ENCODE results near the gene ZSCAN12.
"Not testable (repeated sequence)": the region's sequence is repeated elsewhere in the genome, so short reads cannot be mapped to it uniquely, and the experiment has no call there.

The ZSCAN12 gene

GRCh38 chr6:28399350-28400121, at the start of gene ZSCAN12:
Gene ZSCAN12 (minus strand): TSS chr6:28399747. CDS start chr6:28398405, 1,342 bp downstream.
- peak; percentile 84 for DNase-seq

- DNase-seq: no peak
These were observed 49.5 kb upstream of the ZSCAN12 start for GRCh38 chr6:28449056-28449455.

GRCh38 chr6:28447512-28447906, 48.0 kb upstream of the ZSCAN12 start:
- DNase-seq: not testable (repeated sequence)

GRCh38 chr6:28446818-28447511, 47.4 kb upstream of the ZSCAN12 start:
- no peak for DNase-seq

- not testable (repeated sequence) for DNase-seq
These were observed 45.2 kb upstream of the ZSCAN12 start for GRCh38 chr6:28444759-28445158.

- peak; percentile 84 for DNase-seq
These were observed 43.7 kb upstream of the ZSCAN12 start, which contains the start of gene ZSCAN23 for GRCh38 chr6:28443112-28443773. Gene ZSCAN23 (minus strand): TSS chr6:28443491. CDS start chr6:28436266, 7,225 bp downstream.

- DNase-seq: no peak
These were observed 43.0 kb upstream of the ZSCAN12 start for GRCh38 chr6:28442586-28442985.

GRCh38 chr6:28436404-28436803, 36.9 kb upstream of the ZSCAN12 start:
- no peak for DNase-seq

- peak; percentile 20 for DNase-seq
These were observed 33.6 kb upstream of the ZSCAN12 start for GRCh38 chr6:28433119-28433518.

GRCh38 chr6:28429781-28430180, 30.2 kb upstream of the ZSCAN12 start:
- DNase-seq: no peak

GRCh38 chr6:28425944-28426541, 26.5 kb upstream of the ZSCAN12 start:
- no peak for DNase-seq

GRCh38 chr6:28424163-28424562, 24.6 kb upstream of the ZSCAN12 start:
- DNase-seq: no peak

GRCh38 chr6:28423546-28423945, 24.0 kb upstream of the ZSCAN12 start:
- DNase-seq: no peak

GRCh38 chr6:28413681-28414080, 14.1 kb upstream of the ZSCAN12 start:
- no peak for DNase-seq

GRCh38 chr6:28410767-28411166, 11.2 kb upstream of the ZSCAN12 start:
- no peak for DNase-seq

GRCh38 chr6:28408076-28408802, 8.7 kb upstream of the ZSCAN12 start:
- DNase-seq: no peak

- DNase-seq: no peak
These were observed 7.9 kb upstream of the ZSCAN12 start for GRCh38 chr6:28407401-28407800.

GRCh38 chr6:28403923-28404322, 4.4 kb upstream of the ZSCAN12 start:
- DNase-seq: not testable (repeated sequence)

- DNase-seq: no peak
These were observed 2.6 kb upstream of the ZSCAN12 start for GRCh38 chr6:28402197-28402596.

- DNase-seq: peak; percentile 69
These were observed 1.6 kb upstream of the ZSCAN12 start for GRCh38 chr6:28401172-28401571.

- DNase-seq: no peak
These were observed 540 bp upstream of the ZSCAN12 start for GRCh38 chr6:28400122-28400451.

- DNase-seq: no peak
These were observed 3.6 kb downstream of the ZSCAN12 start for GRCh38 chr6:28395918-28396317.
